SH-SY5Y (cell line): ENCODE data around the gene CRTAP.

Source experiments
- GATA2 ChIP-seq: IDR thresholded peaks from 2 replicates; pipeline ENCODE4 v1.6.1; 2011; ENCODE audit warnings: mild to moderate bottlenecking, low read depth, low read length
- GATA3 ChIP-seq: IDR thresholded peaks from 2 replicates; pipeline ENCODE4 v1.6.1; 2011; ENCODE audit warnings: low read depth, mild to moderate bottlenecking, low read length, moderate library complexity

DNA sequence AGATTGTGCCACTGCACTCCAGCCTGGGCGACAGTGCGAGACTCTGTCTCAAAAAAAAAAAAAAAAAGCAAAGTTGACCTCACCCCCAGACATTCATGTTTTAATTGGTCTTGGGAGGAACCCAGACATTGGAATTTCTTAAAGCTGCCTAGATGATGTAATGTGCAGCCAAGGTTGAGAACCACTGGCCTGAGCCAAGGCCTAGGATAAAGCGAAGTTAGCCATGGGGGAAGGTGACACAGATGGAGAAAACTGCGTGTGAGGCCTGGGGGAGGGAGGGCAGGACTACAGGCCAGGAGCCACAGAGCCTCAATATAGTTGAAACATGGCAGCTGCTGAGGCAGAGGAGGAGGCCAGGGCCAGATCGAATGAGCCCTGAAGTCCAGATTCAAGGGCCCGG lies 37.8 kb upstream of the CRTAP start:
- no peak for TF ChIP-seq GATA3
- TF ChIP-seq GATA2: no peak
